ENCODE measurements around the gene PABPN1L. TPM values are rescaled to one million over a fixed set of nuclear protein-coding genes. Genes with fewer than 3 reads are reported as not detected.
A peak's percentile ranks its signal among the peaks of the same experiment; 100 is the strongest.

Gene PABPN1L
- polyA plus RNA-seq, 2 of the 4 experiments (the other 2 are of a cell fraction): not detected

DNA sequence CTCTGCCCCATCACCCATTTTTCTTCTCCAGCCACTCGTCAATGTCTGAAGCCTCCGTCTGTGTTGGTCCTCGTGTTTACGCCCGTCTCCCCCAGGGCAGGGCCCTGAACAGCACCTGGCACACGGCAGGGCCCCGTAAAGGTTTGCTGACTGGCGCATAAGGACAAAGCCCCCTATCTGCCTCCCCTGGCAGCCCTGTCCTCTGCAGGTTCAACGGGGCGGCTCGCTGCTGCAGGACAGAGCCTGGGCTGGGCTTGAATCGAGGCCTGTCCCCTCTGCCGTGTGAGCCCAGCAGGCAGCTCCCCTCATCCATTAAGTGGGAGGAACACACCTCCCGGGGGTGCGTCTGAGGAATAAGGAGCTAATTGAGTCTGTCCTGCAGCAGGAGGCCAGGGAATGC, 46.1 kb upstream of the PABPN1L start (continued):
- TF ChIP-seq FOSL2 (IDR thresholded peaks at IDR 0.05): no peak
- no peak for TF ChIP-seq FOSL2 (CRISPR knock-in tag; IDR thresholded peaks at IDR 0.05)
- TF ChIP-seq, protein P1, sequence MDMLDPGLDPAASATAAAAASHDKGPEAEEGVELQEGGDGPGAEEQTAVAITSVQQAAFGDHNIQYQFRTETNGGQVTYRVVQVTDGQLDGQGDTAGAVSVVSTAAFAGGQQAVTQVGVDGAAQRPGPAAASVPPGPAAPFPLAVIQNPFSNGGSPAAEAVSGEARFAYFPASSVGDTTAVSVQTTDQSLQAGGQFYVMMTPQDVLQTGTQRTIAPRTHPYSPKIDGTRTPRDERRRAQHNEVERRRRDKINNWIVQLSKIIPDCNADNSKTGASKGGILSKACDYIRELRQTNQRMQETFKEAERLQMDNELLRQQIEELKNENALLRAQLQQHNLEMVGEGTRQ (IDR thresholded peaks at IDR 0.05): no peak
- TF ChIP-seq, protein P2, sequence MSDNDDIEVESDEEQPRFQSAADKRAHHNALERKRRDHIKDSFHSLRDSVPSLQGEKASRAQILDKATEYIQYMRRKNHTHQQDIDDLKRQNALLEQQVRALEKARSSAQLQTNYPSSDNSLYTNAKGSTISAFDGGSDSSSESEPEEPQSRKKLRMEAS (IDR thresholded peaks at IDR 0.05): no peak
- TF ChIP-seq PHF8 (IDR thresholded peaks at IDR 0.05; ENCODE audit: borderline replicate concordance, low read depth): no peak
- TF ChIP-seq CBX8 (IDR thresholded peaks at IDR 0.05): no peak

DNA sequence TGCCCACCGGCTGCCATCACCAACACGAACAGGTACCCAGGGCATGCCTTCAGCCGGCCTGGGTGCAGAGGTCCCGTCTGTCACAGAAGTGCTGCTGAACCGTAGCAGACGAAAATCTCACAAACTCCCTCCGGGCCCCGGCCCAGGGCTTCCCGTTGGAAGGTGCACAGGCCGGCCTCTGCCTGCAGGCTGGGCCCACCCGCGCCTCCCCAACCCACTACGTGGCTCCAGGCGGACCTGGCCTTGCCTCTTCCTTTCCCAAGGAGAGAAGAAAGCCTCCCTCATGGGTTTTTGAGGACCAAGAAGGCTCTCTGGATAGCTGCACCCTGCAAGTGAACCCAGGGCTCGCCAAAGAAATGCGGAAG, 45.5 kb upstream of the PABPN1L start:
- Histone ChIP-seq H3K4me2 (no peak overlapping the region), H3K9me3 (no peaks in the 10 kb centered on the region), H3K27ac (no peak overlapping the region), H3K4me1 (peaks cover 5% of the 10 kb centered on the region; the same call in 1 of the 3 replicates), H3K4me3 (no peak overlapping the region)
- WGBS (ENCODE audit: missing lambda C conversion rate): 71% methylated on average over 4 of the region's 16 CpGs
- DNase-seq (ENCODE audit: low read depth in 1 of 2, low spot score in 1 of 2) (no peak), FAIRE-seq (no peak), ATAC-seq (no peak)
- CTCF ChIA-PET: interaction anchor here (1.5 kb wide), 1 partner anchor 14 kb away, joined by 4 read pairs; no protein-coding TSS in a partner anchor
- TF ChIP-seq JUNB (IDR thresholded peaks at IDR 0.05) (no peak), FOSB (CRISPR knock-in tag; IDR thresholded peaks at IDR 0.05) (no peak), CBX2 (IDR thresholded peaks at IDR 0.05; ENCODE audit: borderline replicate concordance, low read depth) (no peak), RAD21 (conservative IDR thresholded peaks at IDR 0.05 in 1 of 2, IDR thresholded peaks at IDR 0.05 in 1 of 2) (no peak), EHF (CRISPR knock-in tag; IDR thresholded peaks at IDR 0.05) (no peak), FOSL2 (IDR thresholded peaks at IDR 0.05) (no peak), FOSL2 (CRISPR knock-in tag; IDR thresholded peaks at IDR 0.05) (no peak), POLR2A (IDR thresholded peaks at IDR 0.05; ENCODE audit: low read length) (no peak)
- TF ChIP-seq, protein P2 (IDR thresholded peaks at IDR 0.05): no peak
- TF ChIP-seq, protein P3, sequence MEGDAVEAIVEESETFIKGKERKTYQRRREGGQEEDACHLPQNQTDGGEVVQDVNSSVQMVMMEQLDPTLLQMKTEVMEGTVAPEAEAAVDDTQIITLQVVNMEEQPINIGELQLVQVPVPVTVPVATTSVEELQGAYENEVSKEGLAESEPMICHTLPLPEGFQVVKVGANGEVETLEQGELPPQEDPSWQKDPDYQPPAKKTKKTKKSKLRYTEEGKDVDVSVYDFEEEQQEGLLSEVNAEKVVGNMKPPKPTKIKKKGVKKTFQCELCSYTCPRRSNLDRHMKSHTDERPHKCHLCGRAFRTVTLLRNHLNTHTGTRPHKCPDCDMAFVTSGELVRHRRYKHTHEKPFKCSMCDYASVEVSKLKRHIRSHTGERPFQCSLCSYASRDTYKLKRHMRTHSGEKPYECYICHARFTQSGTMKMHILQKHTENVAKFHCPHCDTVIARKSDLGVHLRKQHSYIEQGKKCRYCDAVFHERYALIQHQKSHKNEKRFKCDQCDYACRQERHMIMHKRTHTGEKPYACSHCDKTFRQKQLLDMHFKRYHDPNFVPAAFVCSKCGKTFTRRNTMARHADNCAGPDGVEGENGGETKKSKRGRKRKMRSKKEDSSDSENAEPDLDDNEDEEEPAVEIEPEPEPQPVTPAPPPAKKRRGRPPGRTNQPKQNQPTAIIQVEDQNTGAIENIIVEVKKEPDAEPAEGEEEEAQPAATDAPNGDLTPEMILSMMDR (IDR thresholded peaks at IDR 0.05): no peak
- POLR2A ChIA-PET: no interaction called here

DNA sequence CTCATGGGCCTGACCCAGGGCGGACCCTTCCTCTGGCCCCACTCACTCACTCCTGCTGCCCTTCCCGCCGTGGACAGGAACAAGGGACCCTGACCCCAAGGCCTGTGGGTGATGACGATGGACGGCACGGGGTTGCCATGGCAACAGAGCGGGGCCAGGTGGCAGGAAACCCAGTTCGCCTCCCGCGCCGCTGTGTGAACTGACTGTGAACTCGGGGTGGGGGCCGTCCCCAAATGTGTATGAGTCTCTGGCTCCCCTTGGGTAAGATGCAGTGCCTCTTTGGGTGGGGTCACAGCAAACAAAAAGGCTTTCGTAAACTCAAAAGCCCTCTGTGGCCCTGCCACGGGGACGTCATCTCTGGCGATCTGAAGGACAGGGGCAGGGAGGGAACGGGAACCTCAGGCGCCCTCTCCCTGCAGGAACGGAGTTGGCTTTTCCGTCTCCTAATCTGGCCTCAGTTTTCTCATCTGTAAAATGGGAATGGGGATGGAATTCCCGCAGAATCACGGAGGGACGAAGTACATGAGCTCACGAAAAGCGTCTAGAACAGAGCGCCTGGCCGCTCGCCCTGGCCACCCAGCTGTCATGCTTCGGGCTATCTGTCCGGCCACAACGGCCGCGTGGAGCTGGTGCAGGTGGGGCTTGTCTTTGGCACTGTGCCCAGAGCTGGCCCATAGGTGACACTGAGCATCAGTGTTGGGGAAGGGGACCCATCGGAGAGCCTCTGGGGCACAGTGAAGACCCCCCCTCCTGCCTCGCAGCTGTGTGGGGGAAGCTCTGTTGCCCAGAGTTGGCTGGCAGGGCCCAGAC, 44.9 kb upstream of the PABPN1L start:
- H3K4me1 ChIP-seq: peaks cover 5% of the 10 kb centered on the region; the same call in 1 of the 3 replicates
- no peak overlapping the region for H3K4me2 ChIP-seq
- no peak for DNase-seq (ENCODE audit: low read depth in 1 of 2, low spot score in 1 of 2)
- no peak for FAIRE-seq
- no peak overlapping the region for H3K27ac ChIP-seq
- TF ChIP-seq SMC3 (IDR thresholded peaks at IDR 0.05) (no peak), KDM1A (IDR thresholded peaks at IDR 0.05; ENCODE audit: low read depth) (peak; percentile 57; the same call in 1 of the 2 replicates)
- 63% methylated on average over 35 of the region's 36 CpGs for WGBS (ENCODE audit: missing lambda C conversion rate)
- ChIA-PET CTCF (interaction anchor here (1.5 kb wide), 1 partner anchor 15 kb away, joined by 4 read pairs; no protein-coding TSS in a partner anchor), POLR2A (no interaction called here)
- H3K4me3 ChIP-seq: no peak overlapping the region
- H3K9me3 ChIP-seq: no peaks in the 10 kb centered on the region
- no peak for ATAC-seq

DNA sequence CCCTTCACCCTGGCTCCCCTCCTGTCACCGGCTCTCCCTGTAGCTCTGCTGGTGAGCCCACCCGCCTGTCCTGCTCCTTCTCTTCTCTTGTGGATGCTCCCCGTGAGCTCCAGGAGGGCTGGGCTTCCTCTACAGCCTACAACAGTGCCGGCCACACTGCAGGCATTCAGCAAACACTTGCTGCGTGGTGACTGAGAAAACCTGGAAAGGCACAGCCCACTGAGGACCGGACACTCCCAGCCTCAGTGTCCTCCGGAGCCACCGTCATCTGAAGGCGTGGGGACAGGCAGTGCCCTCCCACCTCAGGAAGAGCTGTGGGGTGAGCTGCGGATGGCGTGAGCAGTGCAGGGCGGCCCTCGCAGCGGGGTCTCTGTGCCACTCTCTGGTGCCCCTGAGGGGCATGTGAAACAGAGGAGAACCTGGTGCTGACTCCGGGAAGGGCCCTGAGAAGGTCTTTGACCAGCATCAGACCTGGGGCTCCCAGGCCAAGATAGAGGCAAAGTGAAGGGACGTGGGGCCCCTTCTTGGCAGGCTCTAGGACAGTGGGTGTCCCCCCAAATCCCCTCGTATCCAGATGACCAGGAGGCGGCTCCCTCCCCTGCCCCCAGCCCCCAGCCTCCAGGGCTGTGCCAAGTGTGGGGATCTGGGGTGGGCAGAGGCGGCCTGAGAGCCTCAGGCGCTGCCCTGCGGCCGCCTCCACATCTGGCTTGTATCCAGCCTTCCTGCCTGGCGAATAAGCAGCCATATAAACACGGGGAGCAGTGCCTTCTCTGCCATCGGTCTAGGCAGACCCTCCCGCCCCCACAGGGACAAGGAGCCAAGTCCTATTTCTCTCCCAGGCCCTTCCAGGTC, 44.0 kb upstream of the PABPN1L start:
- ChIA-PET POLR2A (no interaction called here), CTCF (no interaction called here)
- no peaks in the 10 kb centered on the region for H3K9me3 ChIP-seq
- no peak for TF ChIP-seq MAFK (IDR thresholded peaks at IDR 0.05; ENCODE audit: partially characterized antibody)
- no peak for TF ChIP-seq CHD2 (IDR thresholded peaks at IDR 0.05; ENCODE audit: low read length, partially characterized antibody)
- no peak for TF ChIP-seq HEYL (CRISPR knock-in tag; IDR thresholded peaks at IDR 0.05)
- TF ChIP-seq, protein P1 (IDR thresholded peaks at IDR 0.05): no peak
- no peak for TF ChIP-seq EP300 (IDR thresholded peaks at IDR 0.05)
- no peak for TF ChIP-seq FOXS1 (CRISPR knock-in tag; IDR thresholded peaks at IDR 0.05)
- TF ChIP-seq KDM1A (IDR thresholded peaks at IDR 0.05; ENCODE audit: low read depth): no peak
- no peak for TF ChIP-seq TP53 (CRISPR knock-in tag; IDR thresholded peaks at IDR 0.05)
- no peak for TF ChIP-seq ZNF302 (CRISPR knock-in tag; IDR thresholded peaks at IDR 0.05)
- no peak for TF ChIP-seq CBX8 (IDR thresholded peaks at IDR 0.05)
- no peak for TF ChIP-seq HOXB13 (CRISPR knock-in tag; IDR thresholded peaks at IDR 0.05; ENCODE audit: low read depth)
- TF ChIP-seq FOSB (CRISPR knock-in tag; IDR thresholded peaks at IDR 0.05): no peak
- no peak for TF ChIP-seq JUNB (IDR thresholded peaks at IDR 0.05)
- DNase-seq (ENCODE audit: low read depth in 1 of 2, low spot score in 1 of 2) (no peak), FAIRE-seq (no peak), ATAC-seq (peak in 1 of 2 experiments; percentile 29; a peak in 3 of 6 replicates)
- 52% methylated on average over 23 of the region's 26 CpGs for WGBS (ENCODE audit: missing lambda C conversion rate)
- no peak overlapping the region for H3K27ac ChIP-seq
- no peak overlapping the region for H3K4me2 ChIP-seq
- peaks cover 5% of the 10 kb centered on the region; the same call in 1 of the 3 replicates for H3K4me1 ChIP-seq
- H3K4me3 ChIP-seq: no peak overlapping the region
